HG02623 (cell line): ENCODE data around the gene PCSK9.
"Not testable (repeated sequence)": the region's sequence is repeated elsewhere in the genome, so short reads cannot be mapped to it uniquely, and the experiment has no call there.

ENCODE experiments used
- ATAC-seq: cut with Tn5 transposase; IDR thresholded peaks from one replicate; pipeline ENCODE4 v1.9.1; 2021; ENCODE audit warnings: moderate library complexity; ENCODE audit not compliant: unreplicated experiment

The PCSK9 gene

DNA sequence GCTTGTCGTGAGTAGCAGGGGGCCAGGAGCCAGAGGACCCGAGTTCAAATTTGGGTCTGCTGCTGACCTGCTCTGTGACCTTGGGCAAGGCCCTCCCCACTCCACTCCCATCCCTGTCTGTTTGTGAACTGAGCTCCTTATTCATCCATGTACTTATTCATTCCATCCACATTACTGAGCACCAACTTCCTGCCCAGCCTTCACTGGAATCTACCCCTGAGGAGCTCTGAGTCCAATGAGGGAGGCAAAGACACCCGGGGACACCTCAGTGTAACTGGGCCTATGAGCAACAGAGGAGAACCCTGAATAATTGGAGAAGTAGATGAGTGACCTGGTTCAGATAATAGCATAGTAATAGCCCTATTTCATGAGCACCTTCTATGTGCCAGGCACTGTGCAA lies 31.7 kb upstream of the PCSK9 start:
- no peak for ATAC-seq

DNA sequence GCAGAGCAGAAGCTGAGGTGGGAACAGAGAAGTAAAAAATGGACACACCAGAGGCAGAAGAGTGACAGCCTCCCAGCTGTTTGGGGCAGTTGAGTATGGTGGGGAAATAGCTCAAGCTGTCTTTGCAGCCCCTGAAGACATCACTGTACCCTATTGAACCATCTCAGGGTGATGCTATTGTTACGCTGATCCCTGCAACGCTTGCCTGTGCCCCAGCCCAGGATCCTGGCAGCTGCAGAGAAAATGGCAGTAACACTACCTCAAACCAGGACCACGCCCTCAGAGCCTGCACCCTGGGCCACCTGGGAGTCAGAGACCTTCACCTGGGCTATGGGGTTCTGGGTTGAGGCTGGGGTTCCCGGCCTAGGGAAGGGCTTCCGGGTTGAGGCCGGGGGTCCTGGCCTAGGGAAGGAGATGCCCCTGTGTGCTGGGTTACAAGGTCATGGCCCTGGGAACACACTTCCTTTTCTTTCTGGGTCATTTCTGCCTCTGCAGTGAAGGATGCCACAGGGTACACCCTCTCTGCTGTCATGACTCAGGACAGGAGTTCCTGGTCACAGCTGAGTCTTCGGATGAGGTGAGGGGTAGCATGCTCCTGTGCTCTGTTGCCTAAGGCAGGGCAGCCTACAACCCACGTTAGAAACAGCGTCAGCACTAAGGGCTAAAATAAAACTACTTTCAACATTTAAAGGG lies 29.0 kb upstream of the PCSK9 start:
- no peak for ATAC-seq

- ATAC-seq = no peak
Observed at GRCh38 chr1:55010887-55011217, 28.5 kb upstream of the PCSK9 start.

DNA sequence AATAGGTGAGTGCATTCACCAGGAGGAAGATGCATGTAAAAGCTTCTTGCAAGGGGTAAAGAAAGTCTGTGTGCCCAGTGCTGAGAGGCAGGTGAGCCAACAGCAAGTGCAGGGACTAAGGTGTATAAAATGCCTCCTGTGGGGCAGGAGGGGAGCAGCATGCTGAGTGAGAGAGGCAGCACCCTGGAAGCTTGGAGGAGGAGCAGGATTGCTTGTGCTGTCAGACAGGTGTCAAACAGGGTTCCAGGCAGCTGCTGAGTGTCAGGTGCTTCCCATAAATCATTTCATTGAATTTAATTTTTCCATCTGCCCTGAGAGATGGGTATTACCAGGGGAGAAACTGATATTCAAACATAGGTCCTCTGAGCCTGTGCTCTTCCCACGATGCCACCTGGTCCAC lies 26.7 kb upstream of the PCSK9 start:
- ATAC-seq = no peak

DNA sequence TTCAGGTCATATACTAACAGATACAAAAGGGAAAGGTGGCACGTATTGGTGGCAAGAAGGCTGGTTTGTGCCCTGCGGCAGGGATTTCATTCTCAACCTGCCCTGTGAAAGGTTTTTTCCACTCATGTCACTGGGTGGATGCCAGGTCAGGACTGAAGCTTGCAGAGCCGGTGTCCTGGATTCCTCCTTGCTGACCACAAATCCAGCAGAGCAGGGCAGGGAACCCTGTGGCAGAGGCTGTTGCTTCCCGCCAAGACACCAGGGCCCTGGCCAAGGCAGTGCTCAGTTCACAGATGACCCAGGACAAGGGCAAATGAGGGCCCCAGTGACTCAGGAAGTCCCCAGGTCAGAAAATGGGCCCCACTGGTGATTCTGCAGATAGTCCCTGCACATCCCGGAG lies 24.2 kb upstream of the PCSK9 start:
- ATAC-seq = no peak

GRCh38 chr1:55015731-55016620 lies 23.4 kb upstream of the PCSK9 start:
- no peak for ATAC-seq

GRCh38 chr1:55018395-55018794 lies 21.0 kb upstream of the PCSK9 start:
- no peak for ATAC-seq

DNA sequence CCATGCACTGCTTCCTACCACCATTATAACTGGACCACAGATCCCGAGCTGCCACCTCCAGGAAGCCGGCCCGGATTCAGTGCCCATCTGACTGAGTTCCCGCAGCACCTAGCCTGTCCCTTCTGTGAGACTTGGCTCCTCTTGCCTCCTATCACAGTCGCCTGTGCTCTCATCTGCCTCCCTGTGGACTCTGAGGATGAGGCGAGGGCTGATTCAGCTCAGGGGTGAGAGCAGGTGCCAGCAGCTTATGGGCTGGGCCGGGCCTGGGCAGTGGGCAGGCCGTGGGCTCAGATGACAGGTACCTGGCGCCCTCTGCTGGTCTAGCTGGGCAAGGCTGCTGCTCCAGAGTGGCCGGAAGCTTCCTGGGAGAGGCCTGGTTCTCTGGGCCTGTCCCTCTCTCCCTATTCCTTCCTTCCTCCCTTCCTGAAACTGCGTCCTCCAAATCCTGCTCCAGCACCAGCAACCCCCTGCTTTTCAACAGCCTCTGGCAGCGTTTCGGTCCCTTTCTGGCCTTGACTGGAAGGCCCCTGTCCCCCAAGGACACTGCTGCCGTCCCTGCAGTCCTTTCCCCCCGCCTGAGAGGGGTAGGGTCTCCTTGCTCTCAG lies 17.3 kb upstream of the PCSK9 start:
- ATAC-seq = no peak

DNA sequence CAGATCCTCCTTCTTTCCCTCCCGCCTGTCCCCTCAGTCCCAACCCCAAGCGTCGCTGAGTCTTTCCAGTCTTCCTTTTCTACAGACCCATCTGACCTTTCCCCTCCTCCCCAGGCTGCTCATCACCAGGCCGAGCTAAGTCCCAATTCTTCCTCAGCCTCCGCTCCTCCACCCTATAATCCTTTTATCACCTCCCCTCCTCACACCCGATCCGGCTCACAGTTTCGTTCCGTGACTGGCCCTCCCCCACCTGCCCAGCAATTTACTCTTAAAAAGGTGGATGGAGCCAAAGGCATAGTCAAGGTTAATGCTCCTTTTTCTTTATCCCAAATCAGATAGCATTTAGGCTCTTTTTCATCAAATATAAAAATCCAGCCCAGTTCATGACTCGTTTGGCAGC lies 15.2 kb upstream of the PCSK9 start:
- ATAC-seq = not testable (repeated sequence)

- not testable (repeated sequence) for ATAC-seq
Observed at GRCh38 chr1:55026682-55027081, 12.7 kb upstream of the PCSK9 start.

- ATAC-seq = not testable (repeated sequence)
Observed at GRCh38 chr1:55031098-55031497, 8.2 kb upstream of the PCSK9 start.

GRCh38 chr1:55033265-55033614 lies 6.1 kb upstream of the PCSK9 start:
- ATAC-seq = no peak

GRCh38 chr1:55034476-55035133 lies 4.7 kb upstream of the PCSK9 start:
- ATAC-seq = no peak

- no peak for ATAC-seq
Observed at GRCh38 chr1:55035904-55036303, 3.4 kb upstream of the PCSK9 start.

DNA sequence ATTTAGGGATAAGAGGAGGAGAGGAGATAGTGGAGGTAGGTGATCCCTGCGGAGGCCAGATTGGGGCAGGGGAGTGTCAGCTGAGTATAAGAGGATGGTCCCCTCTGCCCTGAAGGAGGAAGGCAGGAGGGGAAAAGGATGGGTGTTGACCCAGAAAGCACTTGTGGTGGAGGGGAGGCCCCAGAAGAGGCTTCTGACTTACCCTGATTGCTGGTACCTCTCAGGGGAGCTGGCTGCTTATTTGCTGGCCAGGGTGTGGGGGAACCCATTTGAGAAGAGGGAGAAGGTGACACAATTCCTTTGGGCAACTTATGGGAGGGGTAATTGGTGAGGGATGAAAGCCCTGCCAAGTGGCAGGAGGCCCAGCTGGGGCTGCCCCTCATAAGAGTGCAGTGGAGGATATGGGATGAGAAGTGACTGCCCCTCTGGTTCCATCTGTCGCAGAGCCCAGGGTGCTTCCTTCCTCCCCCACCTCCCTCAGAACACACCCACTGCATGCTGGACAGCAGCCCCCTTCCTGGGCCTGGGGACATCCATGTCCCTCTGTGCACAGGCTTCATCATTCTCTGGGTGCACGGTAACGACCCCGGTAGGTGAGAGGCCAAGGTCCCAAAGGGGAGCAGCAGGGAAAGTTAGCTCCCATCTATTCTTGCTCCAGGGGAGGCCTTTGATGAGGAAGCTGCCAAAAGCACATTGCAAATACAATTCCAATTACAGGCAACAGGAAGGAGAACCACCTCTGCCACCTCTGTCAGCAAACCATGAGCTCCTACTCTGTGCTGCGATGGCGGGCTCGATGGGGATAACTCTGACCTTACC lies 1.4 kb upstream of the PCSK9 start:
- ATAC-seq = no peak

GRCh38 chr1:55038552-55038838 lies 853 bp upstream of the PCSK9 start:
- no peak for ATAC-seq

DNA sequence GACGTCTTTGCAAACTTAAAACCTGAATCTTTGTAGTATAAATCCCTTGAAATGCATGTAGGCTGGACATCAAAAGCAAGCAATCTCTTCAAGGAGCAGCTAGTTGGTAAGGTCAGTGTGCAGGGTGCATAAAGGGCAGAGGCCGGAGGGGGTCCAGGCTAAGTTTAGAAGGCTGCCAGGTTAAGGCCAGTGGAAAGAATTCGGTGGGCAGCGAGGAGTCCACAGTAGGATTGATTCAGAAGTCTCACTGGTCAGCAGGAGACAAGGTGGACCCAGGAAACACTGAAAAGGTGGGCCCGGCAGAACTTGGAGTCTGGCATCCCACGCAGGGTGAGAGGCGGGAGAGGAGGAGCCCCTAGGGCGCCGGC lies 390 bp upstream of the PCSK9 start:
- ATAC-seq = no peak

DNA sequence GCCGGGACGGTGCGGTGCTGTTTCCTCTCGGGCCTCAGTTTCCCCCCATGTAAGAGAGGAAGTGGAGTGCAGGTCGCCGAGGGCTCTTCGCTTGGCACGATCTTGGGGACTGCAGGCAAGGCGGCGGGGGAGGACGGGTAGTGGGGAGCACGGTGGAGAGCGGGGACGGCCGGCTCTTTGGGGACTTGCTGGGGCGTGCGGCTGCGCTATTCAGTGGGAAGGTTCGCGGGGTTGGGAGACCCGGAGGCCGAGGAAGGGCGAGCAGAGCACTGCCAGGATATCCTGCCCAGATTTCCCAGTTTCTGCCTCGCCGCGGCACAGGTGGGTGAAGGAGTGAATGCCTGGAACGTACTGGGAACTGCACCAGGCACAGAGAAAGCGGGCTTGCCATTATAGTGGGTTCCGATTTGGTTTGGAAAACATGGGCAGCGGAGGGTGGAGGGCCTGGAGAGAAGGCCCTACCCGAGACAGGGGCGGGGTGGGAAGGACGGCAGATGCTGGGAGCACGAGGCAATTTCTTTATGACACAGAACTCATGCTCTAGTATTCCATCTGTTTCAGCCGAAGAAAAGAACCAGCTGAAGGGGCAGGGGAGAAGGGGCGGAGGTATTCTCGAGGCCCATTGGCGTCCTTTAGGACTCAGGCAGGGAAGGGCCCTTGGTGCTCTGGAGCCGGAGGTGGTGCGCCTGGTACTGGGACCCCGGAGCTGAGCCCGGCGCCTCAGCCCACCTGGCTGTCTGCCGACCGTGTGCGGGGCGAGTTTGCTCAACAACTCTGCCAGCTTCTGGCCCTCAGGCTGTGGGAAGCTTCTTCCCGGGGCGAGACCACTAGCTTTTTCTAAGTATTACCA lies 960 bp downstream of the PCSK9 start:
- ATAC-seq = no peak

GRCh38 chr1:55040933-55041494 lies 1.7 kb downstream of the PCSK9 start:
- ATAC-seq = no peak

GRCh38 chr1:55041613-55042012 lies 2.3 kb downstream of the PCSK9 start:
- ATAC-seq = no peak
